Uterus (tissue), 4 donors: Measurements from ENCODE around the gene ELAC2. TPM values are rescaled to one million over a fixed set of nuclear protein-coding genes. Genes with fewer than 3 reads are reported as not detected.

Source experiments
- DNase-seq, 2 donors: peaks; one replicate each; pipeline ENCODE4 v3.0.0-alpha.2; 2019 to 2020
- H3K27ac ChIP-seq, 2 donors: fragments of 200-600 bp; sonication (generic); 1 replicate in 1 of 2; 2 replicates in 1 of 2; pipeline ENCODE4 v1.5.1; 2016 to 2018
- H3K27me3 ChIP-seq, 2 donors: fragments of 200-600 bp; sonication (generic); one replicate each; pipeline ENCODE4 v1.5.1; 2018 to 2019; ENCODE audit warnings: control low read depth in 1 of 2
- H3K36me3 ChIP-seq, 2 donors: fragments of 200-600 bp; sonication (generic); one replicate each; pipeline ENCODE4 v1.5.1; 2019; ENCODE audit warnings: control low read depth in 1 of 2
- H3K4me1 ChIP-seq, 2 donors: fragments of 200-600 bp; sonication (generic); one replicate each; pipeline ENCODE4 v1.5.1; 2018 to 2019; ENCODE audit warnings: control low read depth in 1 of 2
- H3K4me3 ChIP-seq, 2 donors: fragments of 200-600 bp; sonication (generic); 1 replicate in 1 of 2; 2 replicates in 1 of 2; pipeline ENCODE4 v1.5.1; 2018 to 2019; ENCODE audit warnings: mild to moderate bottlenecking in 1 of 2
- H3K9me3 ChIP-seq, 2 donors: fragments of 200-600 bp; sonication (generic); one replicate each; pipeline ENCODE4 v1.5.1; 2019; ENCODE audit warnings: control low read depth in 1 of 2
- CTCF ChIP-seq, 4 experiments: fragments of 200-600 bp in 2 of 4; fragments of 450-650 bp in 2 of 4; sonication (generic) in 2 of 4; IDR thresholded peaks; one replicate each; pipeline ENCODE4 v1.5.1; 2016 to 2019; ENCODE audit warnings: antibody characterized with exemption in 4 of 4, mild to moderate bottlenecking in 2 of 4, moderate library complexity in 1 of 4
- POLR2A ChIP-seq, 2 donors: fragments of 450-650 bp; IDR thresholded peaks; one replicate each; pipeline ENCODE4 v1.6.1; 2016; ENCODE audit warnings: antibody characterized with exemption in 2 of 2, mild to moderate bottlenecking in 1 of 2, moderate library complexity in 1 of 2
- intact Hi-C: fragments of 100-400 bp; cut with DNase I; formaldehyde crosslinking; loops from one replicate; pipeline ENCODE4 v1.15.1; 2023; ENCODE audit warnings: low total_unique reads
- total RNA-seq, 4 donors: library from RNA; depleted of rRNA in 3 of 4; stranded (reverse); fragments of >200 nt in 3 of 4; gene quantifications; one replicate each; pipeline versions ENCODE4 v1.1.0 to v1.2.4, GENCODE V29; 2014 to 2023
- donor health status: DM: yes; HTN: yes; CAD: no.

ELAC2 gene
- total RNA-seq, 4 donors from 2014 or later = 9.7 to 62.2 (median 51.3) TPM

- TF ChIP-seq CTCF (IDR thresholded peaks at IDR 0.05) = no peak
- no peak for TF ChIP-seq POLR2A (IDR thresholded peaks at IDR 0.05)
- H3K4me3 ChIP-seq = no peak overlapping the region
- intact Hi-C loops = no loop called here
- DNase-seq = no peak
- H3K9me3 ChIP-seq = no peaks in the 10 kb centered on the region
- no peaks in the 10 kb centered on the region for H3K4me1 ChIP-seq
- H3K27me3 ChIP-seq = no peaks in the 10 kb centered on the region
- H3K27ac ChIP-seq = no peak overlapping the region
- H3K36me3 ChIP-seq = no peaks in the 10 kb centered on the region
Measured at GRCh38 chr17:13036751-13037150, 18.9 kb upstream of the ELAC2 start.

GRCh38 chr17:13035420-13035819, 17.6 kb upstream of the ELAC2 start:
- H3K27ac ChIP-seq = no peak overlapping the region
- no peaks in the 10 kb centered on the region for H3K36me3 ChIP-seq
- no peaks in the 10 kb centered on the region for H3K4me1 ChIP-seq
- intact Hi-C loops = no loop called here
- no peak for DNase-seq
- no peak overlapping the region for H3K4me3 ChIP-seq
- H3K9me3 ChIP-seq = no peaks in the 10 kb centered on the region
- no peaks in the 10 kb centered on the region for H3K27me3 ChIP-seq
- TF ChIP-seq POLR2A (IDR thresholded peaks at IDR 0.05) = no peak
- no peak for TF ChIP-seq CTCF (IDR thresholded peaks at IDR 0.05)

DNA sequence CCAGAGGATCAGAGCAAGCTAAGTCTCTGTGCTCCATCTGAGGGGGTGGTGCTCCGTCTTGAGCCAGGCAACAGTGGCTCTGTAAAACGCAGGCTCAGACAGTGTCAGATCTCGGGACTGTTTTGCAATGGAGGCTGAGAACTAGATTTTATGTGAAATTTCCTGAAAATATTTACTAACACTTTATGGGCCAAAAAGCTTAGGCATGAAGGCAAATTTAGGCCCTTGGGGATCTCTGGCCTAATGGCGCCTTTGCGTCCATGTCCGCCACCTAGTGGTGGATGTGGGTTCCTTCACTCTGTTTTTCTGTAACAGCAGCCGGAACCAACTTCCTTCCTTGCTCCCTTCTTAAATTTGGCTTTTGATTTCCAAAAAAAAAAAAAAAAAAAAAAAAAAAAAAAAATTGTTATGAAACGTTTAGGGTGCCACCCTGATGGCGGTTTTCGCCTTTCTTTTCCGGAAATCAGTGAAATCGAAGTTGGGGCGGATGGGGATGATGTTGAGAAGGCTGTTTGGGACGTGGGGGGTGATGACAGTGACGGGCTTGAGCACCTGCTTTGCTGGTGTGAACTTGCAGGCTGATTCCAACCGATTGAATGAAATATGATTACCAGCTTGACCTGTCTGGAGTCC, 14.0 kb upstream of the ELAC2 start:
- Histone ChIP-seq H3K27ac (peak overlapping the region in 1 of 2 donors; percentile 10), H3K36me3 (no peaks in the 10 kb centered on the region), H3K4me3 (no peak overlapping the region), H3K27me3 (no peaks in the 10 kb centered on the region), H3K4me1 (no peaks in the 10 kb centered on the region), H3K9me3 (no peaks in the 10 kb centered on the region)
- peak; percentile 44 to 46 for DNase-seq
- intact Hi-C loops = no loop called here
- peak; percentile 37 to 54 (median 44) for TF ChIP-seq CTCF (IDR thresholded peaks at IDR 0.05)
- TF ChIP-seq POLR2A (IDR thresholded peaks at IDR 0.05) = no peak

- TF ChIP-seq POLR2A (IDR thresholded peaks at IDR 0.05) (no peak), CTCF (IDR thresholded peaks at IDR 0.05) (peak; percentile 32 to 64 (median 46))
- no peak overlapping the region for H3K27ac ChIP-seq
- intact Hi-C loops = no loop called here
- no peaks in the 10 kb centered on the region for H3K4me1 ChIP-seq
- H3K9me3 ChIP-seq = no peaks in the 10 kb centered on the region
- no peaks in the 10 kb centered on the region for H3K27me3 ChIP-seq
- peak in 1 of 2 donors; percentile 20 for DNase-seq
- no peaks in the 10 kb centered on the region for H3K36me3 ChIP-seq
- no peak overlapping the region for H3K4me3 ChIP-seq
Measured at GRCh38 chr17:13030459-13031300, 12.9 kb upstream of the ELAC2 start.

DNA sequence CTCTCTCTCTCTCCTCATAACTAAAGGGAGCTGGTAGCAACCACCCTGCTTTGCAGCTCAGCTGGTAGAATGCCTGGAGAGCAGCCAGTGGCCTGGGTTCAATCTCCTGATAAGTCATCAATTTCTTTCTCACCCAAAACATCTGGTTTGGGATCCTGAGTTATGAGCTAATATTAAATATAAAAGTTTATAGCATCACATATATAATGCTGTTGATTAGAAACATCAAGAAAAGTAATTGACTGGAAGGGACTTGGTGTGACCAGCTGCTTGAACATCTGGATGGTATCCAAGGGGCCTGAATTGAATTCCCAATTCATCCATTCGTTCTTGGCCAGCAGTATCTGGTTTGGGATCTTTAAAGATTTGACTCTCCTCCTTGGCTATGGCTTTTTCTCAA, 12.2 kb upstream of the ELAC2 start:
- TF ChIP-seq POLR2A (IDR thresholded peaks at IDR 0.05) (no peak), CTCF (IDR thresholded peaks at IDR 0.05) (no peak)
- H3K4me1 ChIP-seq = no peaks in the 10 kb centered on the region
- H3K9me3 ChIP-seq = no peaks in the 10 kb centered on the region
- no peaks in the 10 kb centered on the region for H3K27me3 ChIP-seq
- H3K4me3 ChIP-seq = no peak overlapping the region
- no peaks in the 10 kb centered on the region for H3K36me3 ChIP-seq
- DNase-seq = no peak
- no peak overlapping the region for H3K27ac ChIP-seq
- intact Hi-C loops = no loop called here
